GM13976 (cell line): Measurements from ENCODE around the gene TRIM36.
A peak's percentile ranks its signal among the peaks of the same experiment; 100 is the strongest.

Experiments used
- DNase-seq: peaks from one replicate; pipeline ENCODE4 v3.0.0; 2012; ENCODE audit warnings: low spot score
- in situ Hi-C: fragments of 300-500 bp; cut with MboI; formaldehyde crosslinking; loops from one replicate; pipeline ENCODE4 v1.12.0; 2022; ENCODE audit warnings: low sequenced_read_pairs, mixed read lengths, inconsistent platforms; ENCODE audit not compliant: unreplicated experiment
- TF ChIP-seq, protein P1 (sequence below): IDR thresholded peaks from 2 replicates; pipeline ENCODE4 v1.5.1; 2012; ENCODE audit warnings: borderline replicate concordance, mild to moderate bottlenecking; ENCODE audit not compliant: insufficient read depth; ENCODE audit errors: extremely low read depth, missing control alignments, control extremely low read depth

Gene TRIM36

DNA sequence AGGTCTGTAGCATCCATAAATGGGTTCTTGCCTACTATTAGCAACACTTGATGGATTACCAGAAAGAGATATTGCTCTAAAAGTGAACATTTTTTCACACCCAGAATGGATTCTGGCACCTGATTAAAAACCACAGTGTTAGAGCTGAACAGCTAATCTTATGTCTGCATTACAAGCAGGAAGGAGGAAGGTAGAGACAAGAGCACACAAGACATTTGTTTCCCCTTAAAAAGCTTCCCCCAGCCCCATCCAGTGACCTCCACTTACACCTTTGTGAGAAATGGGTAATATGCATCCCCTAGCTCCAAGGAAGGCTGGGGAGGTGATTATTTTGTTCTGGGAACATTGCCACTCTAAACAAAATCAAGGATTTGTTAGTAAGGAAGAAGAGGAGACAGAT lies 12.0 kb upstream of the TRIM36 start:
- TF ChIP-seq, protein P1, sequence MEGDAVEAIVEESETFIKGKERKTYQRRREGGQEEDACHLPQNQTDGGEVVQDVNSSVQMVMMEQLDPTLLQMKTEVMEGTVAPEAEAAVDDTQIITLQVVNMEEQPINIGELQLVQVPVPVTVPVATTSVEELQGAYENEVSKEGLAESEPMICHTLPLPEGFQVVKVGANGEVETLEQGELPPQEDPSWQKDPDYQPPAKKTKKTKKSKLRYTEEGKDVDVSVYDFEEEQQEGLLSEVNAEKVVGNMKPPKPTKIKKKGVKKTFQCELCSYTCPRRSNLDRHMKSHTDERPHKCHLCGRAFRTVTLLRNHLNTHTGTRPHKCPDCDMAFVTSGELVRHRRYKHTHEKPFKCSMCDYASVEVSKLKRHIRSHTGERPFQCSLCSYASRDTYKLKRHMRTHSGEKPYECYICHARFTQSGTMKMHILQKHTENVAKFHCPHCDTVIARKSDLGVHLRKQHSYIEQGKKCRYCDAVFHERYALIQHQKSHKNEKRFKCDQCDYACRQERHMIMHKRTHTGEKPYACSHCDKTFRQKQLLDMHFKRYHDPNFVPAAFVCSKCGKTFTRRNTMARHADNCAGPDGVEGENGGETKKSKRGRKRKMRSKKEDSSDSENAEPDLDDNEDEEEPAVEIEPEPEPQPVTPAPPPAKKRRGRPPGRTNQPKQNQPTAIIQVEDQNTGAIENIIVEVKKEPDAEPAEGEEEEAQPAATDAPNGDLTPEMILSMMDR: no peak
- no peak for DNase-seq
- in situ Hi-C loops: no loop called here

DNA sequence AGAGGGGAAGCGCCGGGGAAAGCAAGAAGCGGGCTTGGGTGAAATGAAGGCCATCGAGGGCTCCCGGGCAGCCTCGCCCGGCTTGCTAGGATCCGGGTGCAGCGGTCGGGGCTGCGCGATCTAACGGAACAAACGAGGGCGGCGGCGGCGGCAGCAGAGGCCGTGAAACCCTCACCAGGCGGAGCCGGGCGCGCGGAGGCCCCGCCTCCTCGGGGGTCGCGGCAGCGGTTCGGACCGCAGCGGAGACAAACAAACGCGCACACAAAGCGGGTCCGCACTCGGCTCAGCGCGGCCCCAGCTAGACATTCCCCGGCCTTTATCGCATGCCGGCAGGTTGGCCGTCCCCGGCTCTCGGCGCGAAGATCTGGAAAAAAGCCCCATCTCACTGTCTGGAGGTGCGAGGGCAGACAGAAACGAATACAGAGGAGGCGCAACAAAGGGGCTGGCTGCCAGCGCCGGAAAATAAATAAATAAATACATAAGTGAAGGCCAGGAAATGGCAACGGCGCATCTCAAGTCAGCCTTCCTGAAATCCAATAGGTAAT lies 10.5 kb upstream of the TRIM36 start:
- DNase-seq: peak; percentile 59
- TF ChIP-seq, protein P1: no peak
- in situ Hi-C loops: no loop called here

DNA sequence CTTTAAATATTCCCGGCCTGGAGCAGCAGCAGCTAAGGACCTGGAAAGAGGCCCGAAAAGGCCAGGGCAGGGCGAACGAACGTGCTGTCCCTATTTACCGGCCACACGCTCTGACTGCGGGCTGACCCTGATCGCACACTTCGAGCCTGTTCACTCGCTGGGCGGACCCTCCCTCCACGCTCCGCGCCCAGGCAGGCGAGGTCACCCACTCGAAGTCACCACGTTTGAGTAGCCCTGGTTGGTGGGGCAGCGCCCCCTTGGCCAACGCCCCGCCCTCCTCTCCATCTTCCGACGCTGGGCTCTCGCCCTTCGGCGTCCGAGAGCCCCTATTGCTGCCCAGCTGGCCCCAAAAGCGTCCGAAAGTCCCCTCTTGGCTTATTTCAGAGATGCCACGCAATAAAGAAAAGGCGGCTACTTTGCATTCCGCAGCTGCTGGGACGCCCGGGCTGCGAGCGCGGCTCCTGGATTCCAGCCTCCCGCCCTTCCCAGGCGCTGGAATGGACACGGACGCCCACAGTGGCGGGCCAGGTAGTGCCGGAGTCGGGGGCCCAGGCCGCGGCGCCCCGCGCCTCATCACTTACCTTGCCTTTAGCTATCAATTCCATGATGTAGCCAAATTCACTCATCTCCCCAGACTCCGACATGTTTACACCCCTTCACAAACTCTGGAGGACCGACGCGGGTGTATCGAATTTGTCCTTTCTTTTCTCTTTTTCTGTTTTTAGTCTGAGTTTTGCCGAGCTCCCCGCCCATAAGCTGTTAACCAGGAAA lies 9.9 kb upstream of the TRIM36 start:
- in situ Hi-C loops: no loop called here
- peak; percentile 53 for DNase-seq
- TF ChIP-seq, protein P1: no peak

DNA sequence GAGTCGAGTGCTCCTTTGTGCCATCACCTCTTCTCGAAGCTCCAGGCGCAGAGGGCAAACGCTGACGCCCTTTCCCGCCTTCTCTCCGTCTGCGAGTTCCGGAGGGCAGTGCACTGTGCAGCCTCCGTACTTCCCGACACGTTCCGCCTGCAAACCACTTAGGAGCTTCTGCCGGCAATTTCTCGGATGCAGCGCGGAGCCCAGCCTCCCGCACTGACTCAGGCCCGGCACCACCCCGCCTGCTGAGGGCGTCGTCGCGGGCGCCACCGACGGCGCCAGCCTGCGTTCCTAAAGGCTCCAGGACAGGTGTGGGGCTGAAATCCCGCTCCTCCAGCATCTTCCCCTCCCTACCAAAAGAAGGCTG lies 9.3 kb upstream of the TRIM36 start:
- DNase-seq: no peak
- in situ Hi-C loops: no loop called here
- TF ChIP-seq, protein P1: no peak

DNA sequence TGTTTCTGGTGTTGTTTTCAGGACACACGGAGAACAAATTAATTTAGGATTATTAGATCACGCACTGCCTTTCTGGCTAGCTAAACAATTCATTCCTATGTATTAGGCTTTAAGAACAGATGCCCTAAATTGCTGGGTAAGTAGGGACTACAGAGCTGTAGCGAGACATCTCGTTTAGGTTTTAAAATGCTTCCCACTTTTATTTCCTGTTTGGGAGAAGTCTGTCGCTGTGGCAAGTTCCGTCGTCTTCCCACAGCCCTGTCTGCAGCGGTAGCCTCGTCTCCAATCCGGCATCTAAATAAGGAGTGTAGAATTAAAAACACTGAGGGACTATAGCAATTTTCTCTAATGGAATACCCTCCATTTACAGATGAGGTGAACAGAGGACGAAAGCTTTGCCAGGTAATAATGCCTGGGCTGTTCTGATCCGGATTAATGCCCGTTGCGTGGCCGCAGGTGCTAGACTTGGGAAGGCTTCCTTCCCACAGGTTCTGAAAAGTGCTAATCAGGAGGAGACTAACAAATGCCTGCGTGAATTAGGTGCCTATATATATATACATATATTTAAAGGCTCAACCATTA lies 1.3 kb upstream of the TRIM36 start:
- in situ Hi-C loops: no loop called here
- TF ChIP-seq, protein P1: no peak
- no peak for DNase-seq

DNA sequence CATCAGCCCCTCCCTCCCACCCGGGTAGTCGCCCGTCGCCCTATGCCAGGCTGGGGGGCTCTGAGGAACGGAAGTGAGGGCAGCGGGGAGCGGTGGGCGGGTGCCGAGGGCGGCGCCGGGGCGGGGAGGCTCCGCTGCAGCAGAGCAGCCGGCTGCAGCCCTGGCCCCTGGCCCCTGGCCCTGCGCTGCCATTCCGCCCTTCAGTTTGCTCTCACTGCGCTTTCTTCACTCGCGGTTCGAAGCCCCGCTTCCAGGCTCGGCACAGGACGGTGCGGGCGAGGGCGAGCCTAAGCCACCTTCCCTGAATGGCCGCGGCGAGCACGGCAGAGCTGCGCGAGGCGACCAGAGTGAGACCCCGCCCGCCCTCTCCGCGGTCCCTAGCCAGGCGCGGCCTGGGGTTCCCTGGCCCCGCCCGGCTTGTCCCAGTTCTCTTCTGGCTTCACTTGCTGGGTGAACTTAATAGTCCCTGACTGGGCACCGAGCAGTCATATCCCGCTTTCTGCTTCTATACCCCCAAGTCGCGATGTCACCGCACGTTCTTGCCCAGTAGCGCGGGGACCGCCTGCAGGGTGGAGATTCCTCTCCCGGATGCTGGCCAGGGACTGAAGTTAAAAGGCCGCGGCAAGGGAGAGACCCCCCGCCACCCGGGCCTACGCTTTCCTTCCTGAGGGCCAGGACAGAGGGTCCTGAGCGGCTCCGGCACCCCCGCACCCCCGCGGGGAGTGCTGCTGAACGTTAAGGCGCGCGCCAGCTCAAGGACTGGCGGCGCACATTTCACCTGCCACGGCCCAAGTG lies 623 bp upstream of the TRIM36 start:
- in situ Hi-C loops: no loop called here
- peak; percentile 32 for DNase-seq
- TF ChIP-seq, protein P1: no peak
